HG03520 (cell line): ENCODE measurements around the gene KRTAP1-1.
"Not testable (repeated sequence)": the region's sequence is repeated elsewhere in the genome, so short reads cannot be mapped to it uniquely, and the experiment has no call there.

Source experiments
- ATAC-seq: cut with Tn5 transposase; IDR thresholded peaks from one replicate; pipeline ENCODE4 v1.9.1; 2021; ENCODE audit warnings: mild to moderate bottlenecking, moderate library complexity; ENCODE audit not compliant: unreplicated experiment

KRTAP1-1 gene

GRCh38 chr17:41057547-41057946 lies 16.3 kb upstream of the KRTAP1-1 start:
- no peak for ATAC-seq

- not testable (repeated sequence) for ATAC-seq
These were observed 13.9 kb upstream of the KRTAP1-1 start, which contains the start of gene KRTAP2-2 for GRCh38 chr17:41055130-41055529. KRTAP2-2 (minus strand) TSS chr17:41055230; CDS start chr17:41055211, 19 bp downstream.

- not testable (repeated sequence) for ATAC-seq
These were observed 13.3 kb upstream of the KRTAP1-1 start for GRCh38 chr17:41054556-41054955.

- ATAC-seq = no peak
These were observed 12.8 kb upstream of the KRTAP1-1 start for GRCh38 chr17:41054025-41054424.

- no peak for ATAC-seq
These were observed 11.3 kb upstream of the KRTAP1-1 start for GRCh38 chr17:41052566-41052965.

- ATAC-seq = no peak
These were observed 7.9 kb upstream of the KRTAP1-1 start for GRCh38 chr17:41049110-41049509.

- no peak for ATAC-seq
These were observed 7.2 kb upstream of the KRTAP1-1 start for GRCh38 chr17:41048441-41048840.

- ATAC-seq = not testable (repeated sequence)
These were observed 5.7 kb upstream of the KRTAP1-1 start, which contains the start of gene KRTAP2-1 for GRCh38 chr17:41046735-41047465. KRTAP2-1 (minus strand) TSS chr17:41047316; CDS start chr17:41047267, 49 bp downstream.

- no peak for ATAC-seq
These were observed 1.7 kb upstream of the KRTAP1-1 start for GRCh38 chr17:41042953-41043352.

GRCh38 chr17:41037853-41038350 lies 3.3 kb downstream of the KRTAP1-1 start:
- no peak for ATAC-seq

- ATAC-seq = not testable (repeated sequence)
These were observed 6.8 kb downstream of the KRTAP1-1 start, which contains the start of gene KRTAP1-3 for GRCh38 chr17:41034346-41034935. KRTAP1-3 (minus strand) TSS chr17:41034874; CDS start chr17:41034821, 53 bp downstream.

GRCh38 chr17:41029633-41030245 lies 11.5 kb downstream of the KRTAP1-1 start, which contains the start of gene KRTAP1-4:
KRTAP1-4 (minus strand) TSS chr17:41030195; CDS start chr17:41030078, 117 bp downstream.
- ATAC-seq = no peak

- no peak for ATAC-seq
These were observed 14.4 kb downstream of the KRTAP1-1 start, which contains the start of gene KRTAP1-5 for GRCh38 chr17:41026715-41027471. KRTAP1-5 (minus strand) TSS chr17:41027208; CDS start chr17:41027155, 53 bp downstream.

- no peak for ATAC-seq
These were observed 16.6 kb downstream of the KRTAP1-1 start for GRCh38 chr17:41024697-41025096.

- no peak for ATAC-seq
These were observed 20.9 kb downstream of the KRTAP1-1 start for GRCh38 chr17:41020336-41020735.

- ATAC-seq = no peak
These were observed 21.8 kb downstream of the KRTAP1-1 start for GRCh38 chr17:41019415-41019814.

- ATAC-seq = no peak
These were observed 22.7 kb downstream of the KRTAP1-1 start for GRCh38 chr17:41018541-41018940.

- ATAC-seq = no peak
These were observed 24.6 kb downstream of the KRTAP1-1 start for GRCh38 chr17:41016578-41017215.

- no peak for ATAC-seq
These were observed 25.8 kb downstream of the KRTAP1-1 start for GRCh38 chr17:41015454-41015853.

GRCh38 chr17:41013606-41014005 lies 27.6 kb downstream of the KRTAP1-1 start:
- ATAC-seq = no peak
